Psoas muscle (tissue), 8 donors: ENCODE measurements around the gene SLC41A2. TPM values are rescaled to one million over a fixed set of nuclear protein-coding genes. Genes with fewer than 3 reads are reported as not detected.
"Not testable (repeated sequence)": the region's sequence is repeated elsewhere in the genome, so short reads cannot be mapped to it uniquely, and the experiment has no call there.

ENCODE experiments used
- ATAC-seq, 4 donors: fragments of 200-7000 bp; cut with Tn5 transposase; one replicate each; pipeline ENCODE4 v1.9.1; 2020; ENCODE audit warnings: moderate library complexity in 3 of 4, mild to moderate bottlenecking in 2 of 4
- DNase-seq, 2 donors: peaks; one replicate each; pipeline ENCODE4 v3.0.0-alpha.2; 2020
- H3K27ac ChIP-seq: fragments of 200-600 bp; one replicate; pipeline ENCODE4 v1.8.0; 2022
- H3K27me3 ChIP-seq, 3 donors: fragments of 200-600 bp in 1 of 3; one replicate each; pipeline versions ENCODE4 v1.6.1 to v1.8.0; 2013 to 2022; ENCODE audit warnings: low read length in 2 of 3, mild to moderate bottlenecking in 2 of 3, moderate library complexity in 1 of 3; ENCODE audit not compliant: insufficient read depth in 3 of 3
- H3K36me3 ChIP-seq, 2 donors: fragments of 200-600 bp in 1 of 2; one replicate each; pipeline versions ENCODE4 v1.6.1 to v1.8.0; 2013 to 2022; ENCODE audit warnings: low read depth in 1 of 2, mild to moderate bottlenecking in 1 of 2, moderate library complexity in 1 of 2; ENCODE audit not compliant: insufficient read depth in 1 of 2
- H3K4me1 ChIP-seq: fragments of 200-600 bp; one replicate; pipeline ENCODE4 v1.8.0; 2022
- H3K4me3 ChIP-seq: fragments of 200-600 bp; one replicate; pipeline ENCODE4 v1.8.0; 2022; ENCODE audit warnings: mild to moderate bottlenecking
- H3K9me3 ChIP-seq: fragments of 200-600 bp; one replicate; pipeline ENCODE4 v1.8.0; 2022
- WGBS, 3 donors: extraction: QIAGEN DNeasy Blood & Tissue Kit; methylation state at CpG; one replicate each; pipeline versions ENCODE4 v1.1.6 to v1.1.7; 2013; 5-methylcytosine and 5-hydroxymethylcytosine counted together
- intact Hi-C, 2 donors: fragments of 100-400 bp; cut with DNase I; formaldehyde crosslinking; loops; one replicate each; pipeline versions ENCODE4 v1.11.0 to v1.14.2; 2022
- polyA plus RNA-seq, 3 donors: library from polyadenylated mRNA; stranded (reverse); fragments of 200-250 nt; gene quantifications; one replicate each; pipeline ENCODE4 v1.2.3, GENCODE V29; 2013
- total RNA-seq, 4 donors: library from RNA; stranded (reverse); fragmentation: NEBNext Ultra II Directional in 2 of 4; extraction: Animal tissue kit (Norgen Biotek cat#: 25700) in 2 of 4; gene quantifications; one replicate each; pipeline versions ENCODE4 v1.2.1 to v1.2.4, GENCODE V29; 2021 to 2023
- TF ChIP-seq, protein P1 (sequence below): fragments of 200-600 bp; IDR thresholded peaks from one replicate; pipeline ENCODE4 v1.8.0; 2022; ENCODE audit warnings: antibody characterized with exemption
- donor health status: healthy with polysubstance abuse.
- donor health status: DM: no; HTN: no; CAD: no; lungs with moderate emphysema.
- donor health status: Bipolar disorder and iron deficiency.
- donor health status: healthy.
- donor health status: DM: yes; HTN: yes; CAD: no.
- donor health status: DM: no; HTN: no; CAD: no.
- donor health status: DM: no; HTN: no; CAD: no.
- donor health status: DM: yes; HTN: yes; CAD: no.

The SLC41A2 gene
- total and polyA plus RNA-seq, 7 donors, result 0.17 to 2.3 (median 0.62) TPM

DNA sequence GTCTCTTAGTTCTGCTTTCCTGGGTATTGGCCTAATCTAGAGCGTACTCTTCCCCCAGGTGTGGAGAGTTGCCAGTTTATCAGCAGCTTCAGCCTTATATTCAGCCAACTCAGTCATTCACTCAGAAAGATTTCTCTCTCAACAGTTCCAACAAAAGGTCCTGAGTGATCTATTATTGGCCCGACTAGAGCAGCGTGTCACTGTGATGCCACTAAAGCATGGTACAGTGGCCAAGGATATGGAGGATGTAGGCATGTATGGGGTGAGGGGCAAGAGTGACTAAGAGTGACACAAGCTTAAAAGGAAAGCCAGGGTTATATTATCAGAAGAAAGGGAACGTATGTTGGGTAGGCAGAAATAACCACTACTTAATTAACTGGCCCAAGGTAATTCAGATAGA lies 32.9 kb upstream of the SLC41A2 start:
- DNase-seq (no peak), ATAC-seq (no peak)
- Histone ChIP-seq H3K36me3 (peaks cover 3 to 63% of the 10 kb centered on the region in 2 donors), H3K27ac (no peak overlapping the region), H3K4me3 (no peak overlapping the region), H3K27me3 (no peaks in the 10 kb centered on the region), H3K4me1 (peaks cover 12% of the 10 kb centered on the region), H3K9me3 (no peaks in the 10 kb centered on the region)
- TF ChIP-seq, protein P1, sequence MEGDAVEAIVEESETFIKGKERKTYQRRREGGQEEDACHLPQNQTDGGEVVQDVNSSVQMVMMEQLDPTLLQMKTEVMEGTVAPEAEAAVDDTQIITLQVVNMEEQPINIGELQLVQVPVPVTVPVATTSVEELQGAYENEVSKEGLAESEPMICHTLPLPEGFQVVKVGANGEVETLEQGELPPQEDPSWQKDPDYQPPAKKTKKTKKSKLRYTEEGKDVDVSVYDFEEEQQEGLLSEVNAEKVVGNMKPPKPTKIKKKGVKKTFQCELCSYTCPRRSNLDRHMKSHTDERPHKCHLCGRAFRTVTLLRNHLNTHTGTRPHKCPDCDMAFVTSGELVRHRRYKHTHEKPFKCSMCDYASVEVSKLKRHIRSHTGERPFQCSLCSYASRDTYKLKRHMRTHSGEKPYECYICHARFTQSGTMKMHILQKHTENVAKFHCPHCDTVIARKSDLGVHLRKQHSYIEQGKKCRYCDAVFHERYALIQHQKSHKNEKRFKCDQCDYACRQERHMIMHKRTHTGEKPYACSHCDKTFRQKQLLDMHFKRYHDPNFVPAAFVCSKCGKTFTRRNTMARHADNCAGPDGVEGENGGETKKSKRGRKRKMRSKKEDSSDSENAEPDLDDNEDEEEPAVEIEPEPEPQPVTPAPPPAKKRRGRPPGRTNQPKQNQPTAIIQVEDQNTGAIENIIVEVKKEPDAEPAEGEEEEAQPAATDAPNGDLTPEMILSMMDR, result no peak
- intact Hi-C loops, result no loop called here
- 93 to 98% (median 95%) methylated on average over 4 of the region's 4 CpGs for WGBS, 3 donors

DNA sequence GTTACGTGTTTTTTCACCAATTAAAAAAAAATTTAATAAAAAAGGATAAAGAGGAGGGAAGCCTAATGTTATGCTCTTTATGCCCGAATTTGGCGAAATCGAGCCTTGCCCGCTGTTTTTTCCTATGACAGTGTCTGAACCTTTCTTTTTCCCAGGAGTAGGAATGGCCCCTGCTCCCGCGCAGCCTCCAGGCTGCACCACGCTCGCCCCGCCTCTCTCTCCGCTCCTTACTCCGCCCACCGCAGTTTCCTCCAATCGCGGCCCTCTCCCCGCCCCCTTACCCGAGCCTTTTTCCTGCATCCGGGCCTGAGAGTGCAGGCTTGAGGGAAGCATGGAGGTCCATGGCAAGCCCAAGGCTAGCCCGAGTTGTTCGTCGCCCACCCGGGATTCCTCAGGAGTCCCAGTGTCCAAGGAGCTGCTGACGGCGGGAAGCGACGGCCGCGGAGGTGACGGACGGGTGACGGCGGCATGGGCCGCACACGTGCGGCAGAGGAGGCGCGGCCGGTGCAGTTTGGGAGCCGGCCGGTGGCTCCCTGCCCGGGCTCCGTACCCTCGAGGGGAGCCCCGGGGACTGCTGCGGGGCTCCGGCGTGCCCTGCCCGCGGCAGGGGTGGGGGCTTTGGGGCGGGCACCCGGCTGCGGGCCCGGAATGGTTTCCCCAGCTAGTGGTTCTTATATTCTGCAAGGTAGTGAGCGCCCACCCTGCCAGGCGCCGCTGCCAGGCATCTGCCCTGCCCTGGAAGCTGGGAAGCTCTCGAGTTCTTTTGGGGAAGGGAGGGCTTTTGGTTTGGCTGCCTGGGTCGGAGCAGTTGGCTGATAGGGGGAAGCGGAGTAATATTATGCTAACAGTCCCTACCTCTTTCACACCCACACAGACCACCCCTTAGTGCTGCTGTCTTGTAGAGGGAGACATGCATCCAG lies 28.2 kb upstream of the SLC41A2 start, which contains the start of gene NOPCHAP1:
NOPCHAP1 (plus strand) TSS at position 295 of the 920 bp plus-strand sequence; CDS start at position 332, 37 bp downstream.
- ATAC-seq, result peak; percentile 100
- TF ChIP-seq, protein P1, result no peak
- intact Hi-C loops, result no loop called here

DNA sequence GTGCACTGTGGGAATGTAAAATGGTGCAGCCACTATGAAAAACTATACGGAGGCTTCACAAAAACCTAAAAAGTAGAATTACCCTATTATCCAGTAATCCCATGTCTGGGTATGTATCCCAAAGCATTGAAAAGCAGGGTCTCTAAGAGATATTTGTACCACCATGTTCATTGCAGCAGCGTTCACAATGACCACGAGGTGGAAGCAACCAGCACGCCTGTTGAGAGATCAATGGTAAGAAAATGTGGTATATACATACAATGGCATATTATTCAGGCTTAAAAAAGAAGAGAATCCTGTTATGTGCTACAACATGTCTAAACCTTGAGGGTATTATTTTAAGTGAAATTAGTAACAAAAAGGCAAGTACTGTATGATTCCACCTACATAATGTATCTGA lies 27.1 kb upstream of the SLC41A2 start:
- peaks cover 16% of the 10 kb centered on the region for H3K4me1 ChIP-seq
- no peak overlapping the region for H3K4me3 ChIP-seq
- H3K9me3 ChIP-seq, result no peaks in the 10 kb centered on the region
- H3K27me3 ChIP-seq, result no peaks in the 10 kb centered on the region
- ATAC-seq (no peak), DNase-seq (no peak)
- TF ChIP-seq, protein P1, result no peak
- H3K27ac ChIP-seq, result no peak overlapping the region
- WGBS, 3 donors, result 84 to 88% (median 85%) methylated on average over 4 of the region's 4 CpGs
- peaks cover 0 to 14% of the 10 kb centered on the region in 2 donors for H3K36me3 ChIP-seq
- intact Hi-C loops, result no loop called here

More for the DNA sequence above, 28.2 kb upstream of the SLC41A2 start, which contains the start of gene NOPCHAP1:
- H3K4me1 ChIP-seq, result peaks cover 16% of the 10 kb centered on the region
- H3K9me3 ChIP-seq, result no peaks in the 10 kb centered on the region
- H3K4me3 ChIP-seq, result peak within 1 kb of the TSS; percentile 84
- peak within 1 kb of the TSS; percentile 83 for H3K27ac ChIP-seq
- peak; percentile 94 to 95 for DNase-seq
- H3K36me3 ChIP-seq, result peaks cover 0 to 20% of the 10 kb centered on the region in 2 donors
- 0 to 1% (median 0%) methylated on average over 42 to 59 of the region's 59 CpGs for WGBS, 3 donors
- no peaks in the 10 kb centered on the region for H3K27me3 ChIP-seq

DNA sequence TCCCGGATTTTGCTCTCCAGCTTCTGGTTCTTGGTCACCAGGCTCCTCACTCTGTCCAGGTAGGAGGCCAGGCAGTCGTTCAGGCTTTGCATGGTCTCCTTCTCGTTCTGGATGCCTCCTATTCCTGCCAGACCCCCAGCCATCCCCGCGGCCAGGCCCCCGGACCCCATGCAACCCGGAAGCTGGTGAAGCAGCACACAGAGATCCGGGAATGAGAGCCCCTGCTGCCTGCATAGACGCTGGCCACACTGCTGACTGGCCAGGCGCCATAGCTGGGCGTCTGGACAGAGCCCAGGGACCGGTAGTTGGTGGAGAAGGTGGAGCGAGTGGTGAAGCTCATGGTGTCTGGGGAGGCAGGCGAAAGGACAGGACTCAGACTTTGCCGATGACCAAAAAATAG lies 19.6 kb upstream of the SLC41A2 start:
- intact Hi-C loops, H3K27ac ChIP-seq, ATAC-seq, H3K4me3 ChIP-seq, DNase-seq, H3K36me3 ChIP-seq, H3K27me3 ChIP-seq, H3K9me3 ChIP-seq, H3K4me1 ChIP-seq: not testable (repeated sequence)
- WGBS, 3 donors, result 90 to 92% (median 90%) methylated on average over 15 of the region's 15 CpGs

DNA sequence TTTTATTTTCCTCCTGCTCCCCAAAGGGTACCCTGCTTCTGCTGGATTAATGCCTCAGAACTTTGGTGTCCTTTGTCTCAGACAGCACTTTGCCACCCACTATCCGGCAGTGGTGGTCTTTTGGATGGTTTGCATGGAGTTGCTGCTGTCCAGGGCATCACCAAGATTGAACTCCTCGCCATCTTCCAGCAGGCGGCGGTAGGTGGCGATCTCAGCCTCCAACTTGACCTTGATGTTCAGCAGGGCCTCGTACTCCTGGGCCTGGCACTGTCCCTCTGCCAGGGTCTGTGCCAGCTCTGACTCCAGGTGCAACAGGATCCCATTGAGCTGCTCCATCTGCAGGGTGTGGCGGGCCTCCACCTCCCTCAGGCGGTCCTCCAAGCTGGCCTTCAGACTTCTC lies 18.6 kb upstream of the SLC41A2 start:
- no peak overlapping the region for H3K27ac ChIP-seq
- no peak for ATAC-seq
- intact Hi-C loops, result no loop called here
- no peaks in the 10 kb centered on the region for H3K36me3 ChIP-seq
- no peaks in the 10 kb centered on the region for H3K9me3 ChIP-seq
- no peak for DNase-seq
- no peaks in the 10 kb centered on the region for H3K27me3 ChIP-seq
- TF ChIP-seq, protein P1, result no peak
- WGBS, 3 donors, result 68 to 75% (median 72%) methylated on average over 8 of the region's 8 CpGs
- H3K4me1 ChIP-seq, result no peaks in the 10 kb centered on the region
- H3K4me3 ChIP-seq, result no peak overlapping the region
